SK-N-SH (cell line): Measurements from ENCODE around the gene IRX6. TPM values are rescaled to one million over a fixed set of nuclear protein-coding genes. Genes with fewer than 3 reads are reported as not detected.

Source experiments
- CTCF ChIA-PET: fragments of 300-600, 350-600 bp; formaldehyde crosslinking; extraction: SDS; loops from one replicate; lab custom pipeline; 2021; lab: Yijun Ruan, JAX
- POLR2A ChIA-PET: fragments of 350-600 bp; sonication (Branson Sonifier 250); formaldehyde crosslinking; extraction: SDS; loops from one replicate; lab custom pipeline; 2020; ENCODE audit warnings: antibody characterized with exemption, inconsistent platforms; lab: Yijun Ruan, JAX
- DNase-seq: peaks from one replicate; pipeline ENCODE4 v3.0.0; 2012
- H2AFZ ChIP-seq: fragments of 200-600 bp; sonication (generic); 2 replicates; pipeline ENCODE4 v1.8.1; 2016; ENCODE audit warnings: antibody characterized with exemption, mild to moderate bottlenecking, low read depth
- H3F3A ChIP-seq: fragments of 200-600 bp; sonication (generic); replicated peaks from 2 replicates; pipeline ENCODE3; 2016; ENCODE audit warnings: antibody characterized with exemption, mild to moderate bottlenecking; ENCODE audit not compliant: insufficient read depth
- H3K27ac ChIP-seq, 2 experiments: fragments of 200-500 bp in 1 of 2; fragments of 200-600 bp in 1 of 2; sonication (Bioruptor generic) in 1 of 2; sonication (generic), shearing (Covaris generic) in 1 of 2; 2 replicates each; pipeline versions ENCODE4 v1.5.1 to v1.6.1; 2014 to 2016; ENCODE audit warnings: low read depth in 2 of 2, inconsistent platforms in 1 of 2, low read length in 1 of 2, mild to moderate bottlenecking in 1 of 2, mixed read lengths in 1 of 2
- H3K27me3 ChIP-seq: fragments of 200-600 bp; sonication (generic), shearing (Covaris generic); 2 replicates; pipeline ENCODE4 v1.6.1; 2016; ENCODE audit warnings: mixed run types; ENCODE audit not compliant: insufficient read depth
- H3K36me3 ChIP-seq, 2 experiments: fragments of 200-500 bp in 1 of 2; fragments of 200-600 bp in 1 of 2; sonication (Bioruptor generic) in 1 of 2; sonication (generic) in 1 of 2; replicated peaks in 1 of 2; 2 replicates each; pipeline versions ENCODE3 to v1.5.1; 2014 to 2016; ENCODE audit warnings: low read length in 1 of 2, mild to moderate bottlenecking in 1 of 2; ENCODE audit not compliant: insufficient read depth in 2 of 2, control insufficient read depth in 1 of 2
- H3K4me1 ChIP-seq, 2 experiments: fragments of 200-500 bp in 1 of 2; fragments of 200-600 bp in 1 of 2; sonication (Bioruptor generic) in 1 of 2; sonication (generic), shearing (Covaris generic) in 1 of 2; 2 replicates each; pipeline versions ENCODE4 v1.5.1 to v1.6.1; 2014 to 2016; ENCODE audit warnings: low read depth in 1 of 2, low read length in 1 of 2, mixed run types in 1 of 2; ENCODE audit not compliant: insufficient read depth in 2 of 2, control insufficient read depth in 1 of 2
- H3K4me2 ChIP-seq: fragments of 200-600 bp; sonication (generic), shearing (Covaris generic); 2 replicates; pipeline ENCODE4 v1.6.1; 2017; ENCODE audit warnings: mixed run types
- H3K4me3 ChIP-seq, 2 experiments: fragments of 200-500 bp in 1 of 2; fragments of 200-600 bp in 1 of 2; sonication (Bioruptor generic) in 1 of 2; sonication (generic), shearing (Covaris generic) in 1 of 2; 2 replicates each; pipeline versions ENCODE4 v1.5.1 to v1.8.1; 2014 to 2016; ENCODE audit warnings: low read depth in 2 of 2, inconsistent platforms in 1 of 2, low read length in 1 of 2, mild to moderate bottlenecking in 1 of 2, mixed read lengths in 1 of 2, moderate library complexity in 1 of 2
- H3K79me2 ChIP-seq: fragments of 200-600 bp; sonication (generic); 2 replicates; pipeline ENCODE4 v1.8.1; 2017; ENCODE audit warnings: mild to moderate bottlenecking; ENCODE audit not compliant: insufficient read depth
- H3K9ac ChIP-seq: fragments of 200-600 bp; sonication (generic); 2 replicates; pipeline ENCODE4 v1.6.1; 2017; ENCODE audit warnings: mixed run types
- H3K9me2 ChIP-seq: fragments of 200-600 bp; sonication (generic); 2 replicates; pipeline ENCODE4 v1.6.1; 2017; ENCODE audit warnings: mixed run types
- H3K9me3 ChIP-seq: fragments of 200-600 bp; sonication (generic); 2 replicates; pipeline ENCODE4 v1.6.1; 2017; ENCODE audit warnings: mixed run types, mild to moderate bottlenecking, moderate library complexity
- H4K20me1 ChIP-seq: fragments of 200-600 bp; sonication (generic); 2 replicates; pipeline ENCODE4 v1.6.1; 2017; ENCODE audit warnings: mild to moderate bottlenecking, mixed run types; ENCODE audit not compliant: insufficient read depth
- FOSL2 ChIP-seq: IDR thresholded peaks from 2 replicates; pipeline ENCODE4 v1.4.0; 2012; ENCODE audit warnings: low read depth, mild to moderate bottlenecking, moderate library complexity, borderline replicate concordance
- FOXJ3 ChIP-seq: sonication (generic); formaldehyde crosslinking; IDR thresholded peaks from 2 replicates; pipeline ENCODE4 v1.5.1; 2020; ENCODE audit warnings: mild to moderate bottlenecking, missing genetic modification reagents
- FOXM1 ChIP-seq: IDR thresholded peaks from 2 replicates; pipeline ENCODE4 v1.4.0; 2012; ENCODE audit warnings: low read depth, mild to moderate bottlenecking
- GABPA ChIP-seq: IDR thresholded peaks from 2 replicates; pipeline ENCODE4 v1.4.0; 2012; ENCODE audit warnings: low read depth, mild to moderate bottlenecking
- GATA2 ChIP-seq: sonication (generic); formaldehyde crosslinking; IDR thresholded peaks from 2 replicates; pipeline ENCODE4 v1.5.0; 2020; ENCODE audit warnings: mild to moderate bottlenecking, missing genetic modification reagents
- JUND ChIP-seq: IDR thresholded peaks from 2 replicates; pipeline ENCODE4 v1.4.0; 2012
- MEF2A ChIP-seq: IDR thresholded peaks from 2 replicates; pipeline ENCODE4 v1.4.0; 2012; ENCODE audit warnings: low read depth, borderline replicate concordance
- NRF1 ChIP-seq: IDR thresholded peaks from 2 replicates; pipeline ENCODE4 v1.6.1; 2012; ENCODE audit warnings: low read depth, mild to moderate bottlenecking, low read length
- PBX3 ChIP-seq: IDR thresholded peaks from 2 replicates; pipeline ENCODE4; 2012
- POLR2AphosphoS5 ChIP-seq: IDR thresholded peaks from 2 replicates; pipeline ENCODE4 v1.6.1; 2012; ENCODE audit warnings: low read depth, low read length
- RAD21 ChIP-seq: IDR thresholded peaks from 2 replicates; pipeline ENCODE4 v1.6.1; 2012; ENCODE audit warnings: mild to moderate bottlenecking, low read length
- RCOR1 ChIP-seq: fragments of 150-350 bp; IDR thresholded peaks from 2 replicates; pipeline ENCODE4 v1.6.1; 2017; ENCODE audit warnings: antibody characterized with exemption, low read length
- SIN3A ChIP-seq: IDR thresholded peaks from 2 replicates; pipeline ENCODE4 v1.6.1; 2012; ENCODE audit warnings: low read depth, mild to moderate bottlenecking, low read length, moderate library complexity, borderline replicate concordance
- TAF1 ChIP-seq: IDR thresholded peaks from 2 replicates; pipeline ENCODE4 v1.6.1; 2012; ENCODE audit warnings: low read depth, mild to moderate bottlenecking, low read length, moderate library complexity, borderline replicate concordance
- TCF12 ChIP-seq: IDR thresholded peaks from 2 replicates; pipeline ENCODE4 v1.4.0; 2012
- TEAD4 ChIP-seq: IDR thresholded peaks from 2 replicates; pipeline ENCODE4 v1.4.0; 2012; ENCODE audit warnings: mild to moderate bottlenecking, borderline replicate concordance; ENCODE audit not compliant: insufficient read depth
- USF1 ChIP-seq: IDR thresholded peaks from 2 replicates; pipeline ENCODE4 v1.4.0; 2012; ENCODE audit warnings: low read depth, borderline replicate concordance
- YY1 ChIP-seq: IDR thresholded peaks from 2 replicates; pipeline ENCODE4 v1.4.0; 2012; ENCODE audit warnings: low read depth, mild to moderate bottlenecking
- WGBS: methylation state at CpG from one replicate; pipeline ENCODE4 v1.1.6; 2017; ENCODE audit warnings: low lambda C conversion rate; 5-methylcytosine and 5-hydroxymethylcytosine counted together
- polyA plus RNA-seq, 3 experiments: library from polyadenylated mRNA; depleted of rRNA; stranded (reverse); fragments of >200 nt; gene quantifications; 2 replicates each; pipeline ENCODE4 v1.2.3, GENCODE V29; 2012
- TF ChIP-seq, protein P1 (sequence below): IDR thresholded peaks from 2 replicates; pipeline ENCODE4 v1.6.1; 2012; ENCODE audit warnings: mild to moderate bottlenecking, low read depth, low read length, moderate library complexity

IRX6 gene
- polyA plus RNA-seq, 1 of the 3 experiments (the other 2 are of a cell fraction): not detected

GRCh38 chr16:55331648-55332185, 7.7 kb downstream of the IRX6 start:
- Histone ChIP-seq H3K27ac (no peak overlapping the region), H3K9me2 (no peaks in the 10 kb centered on the region), H3K27me3 (no peaks in the 10 kb centered on the region), H2AFZ (no peak overlapping the region), H3K9me3 (no peaks in the 10 kb centered on the region), H3K4me1 (peaks cover 0 to 5% of the 10 kb centered on the region in 2 experiments; a peak in 1 of 4 replicates), H3K36me3 (no peaks in the 10 kb centered on the region), H4K20me1 (no peaks in the 10 kb centered on the region)
- CTCF ChIA-PET: interaction anchor here (1.5 to 2.9 kb wide), 3 partner anchors 8 to 12 kb away, joined by 3 to 22 read pairs (median 6); partner anchors contain the start of gene IRX6
- POLR2A ChIA-PET: no interaction called here
- TF ChIP-seq RCOR1 (no peak), SIN3A (no peak), NRF1 (no peak), FOXM1 (no peak), FOXJ3 (CRISPR knock-in tag) (no peak), TCF12 (no peak), JUND (no peak), YY1 (no peak), FOSL2 (no peak), TEAD4 (no peak), MEF2A (no peak), POLR2AphosphoS5 (no peak), PBX3 (no peak), GATA2 (no peak), GABPA (no peak), USF1 (no peak), TAF1 (no peak), RAD21 (no peak)
- TF ChIP-seq, protein P1, sequence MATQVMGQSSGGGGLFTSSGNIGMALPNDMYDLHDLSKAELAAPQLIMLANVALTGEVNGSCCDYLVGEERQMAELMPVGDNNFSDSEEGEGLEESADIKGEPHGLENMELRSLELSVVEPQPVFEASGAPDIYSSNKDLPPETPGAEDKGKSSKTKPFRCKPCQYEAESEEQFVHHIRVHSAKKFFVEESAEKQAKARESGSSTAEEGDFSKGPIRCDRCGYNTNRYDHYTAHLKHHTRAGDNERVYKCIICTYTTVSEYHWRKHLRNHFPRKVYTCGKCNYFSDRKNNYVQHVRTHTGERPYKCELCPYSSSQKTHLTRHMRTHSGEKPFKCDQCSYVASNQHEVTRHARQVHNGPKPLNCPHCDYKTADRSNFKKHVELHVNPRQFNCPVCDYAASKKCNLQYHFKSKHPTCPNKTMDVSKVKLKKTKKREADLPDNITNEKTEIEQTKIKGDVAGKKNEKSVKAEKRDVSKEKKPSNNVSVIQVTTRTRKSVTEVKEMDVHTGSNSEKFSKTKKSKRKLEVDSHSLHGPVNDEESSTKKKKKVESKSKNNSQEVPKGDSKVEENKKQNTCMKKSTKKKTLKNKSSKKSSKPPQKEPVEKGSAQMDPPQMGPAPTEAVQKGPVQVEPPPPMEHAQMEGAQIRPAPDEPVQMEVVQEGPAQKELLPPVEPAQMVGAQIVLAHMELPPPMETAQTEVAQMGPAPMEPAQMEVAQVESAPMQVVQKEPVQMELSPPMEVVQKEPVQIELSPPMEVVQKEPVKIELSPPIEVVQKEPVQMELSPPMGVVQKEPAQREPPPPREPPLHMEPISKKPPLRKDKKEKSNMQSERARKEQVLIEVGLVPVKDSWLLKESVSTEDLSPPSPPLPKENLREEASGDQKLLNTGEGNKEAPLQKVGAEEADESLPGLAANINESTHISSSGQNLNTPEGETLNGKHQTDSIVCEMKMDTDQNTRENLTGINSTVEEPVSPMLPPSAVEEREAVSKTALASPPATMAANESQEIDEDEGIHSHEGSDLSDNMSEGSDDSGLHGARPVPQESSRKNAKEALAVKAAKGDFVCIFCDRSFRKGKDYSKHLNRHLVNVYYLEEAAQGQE: no peak
- TF ChIP-seq, all 33 proteins: peak for 0
- no peaks in the 10 kb centered on the region for H3K79me2 ChIP-seq
- H3F3A ChIP-seq: no peaks in the 10 kb centered on the region
- no peak for DNase-seq
- no peak overlapping the region for H3K4me2 ChIP-seq
- no peak overlapping the region for H3K9ac ChIP-seq
- WGBS: 77% methylated on average over 26 of the region's 28 CpGs
- no peak overlapping the region for H3K4me3 ChIP-seq
